Eye (tissue), 1 donor: ENCODE measurements around the gene FCHSD2.
A peak's percentile ranks its signal among the peaks of the same experiment; 100 is the strongest.
"Not testable (repeated sequence)": the region's sequence is repeated elsewhere in the genome, so short reads cannot be mapped to it uniquely, and the experiment has no call there.

Experiments
- DNase-seq: peaks from one replicate; pipeline ENCODE4 v3.0.0-alpha.2; 2015

Gene FCHSD2

GRCh38 chr11:73002214-73002613 is 139.9 kb downstream of the FCHSD2 start:
- no peak for DNase-seq

- DNase-seq: no peak
Observed at GRCh38 chr11:73001615-73002014, 140.5 kb downstream of the FCHSD2 start.

- DNase-seq: no peak
Observed at GRCh38 chr11:72998676-72999075, 143.4 kb downstream of the FCHSD2 start.

GRCh38 chr11:72996959-72997358 is 145.2 kb downstream of the FCHSD2 start:
- no peak for DNase-seq

- DNase-seq: no peak
Observed at GRCh38 chr11:72989727-72990126, 152.4 kb downstream of the FCHSD2 start.

- DNase-seq: no peak
Observed at GRCh38 chr11:72988821-72989220, 153.3 kb downstream of the FCHSD2 start.

GRCh38 chr11:72985645-72986044 is 156.5 kb downstream of the FCHSD2 start:
- DNase-seq: no peak

- DNase-seq: peak; percentile 30
Observed at GRCh38 chr11:72984453-72985077, 157.6 kb downstream of the FCHSD2 start.

GRCh38 chr11:72983560-72983959 is 158.6 kb downstream of the FCHSD2 start:
- DNase-seq: no peak

- no peak for DNase-seq
Observed at GRCh38 chr11:72981971-72982685, 160.0 kb downstream of the FCHSD2 start.

GRCh38 chr11:72981080-72981479 is 161.0 kb downstream of the FCHSD2 start:
- DNase-seq: no peak

- DNase-seq: not testable (repeated sequence)
Observed at GRCh38 chr11:72977782-72978181, 164.3 kb downstream of the FCHSD2 start.

GRCh38 chr11:72976522-72976892 is 165.6 kb downstream of the FCHSD2 start:
- DNase-seq: not testable (repeated sequence)

GRCh38 chr11:72975778-72976521 is 166.2 kb downstream of the FCHSD2 start:
- no peak for DNase-seq

- DNase-seq: no peak
Observed at GRCh38 chr11:72974487-72975205, 167.5 kb downstream of the FCHSD2 start.

- no peak for DNase-seq
Observed at GRCh38 chr11:72972496-72973128, 169.5 kb downstream of the FCHSD2 start.

GRCh38 chr11:72971192-72971967 is 170.7 kb downstream of the FCHSD2 start:
- DNase-seq: no peak

GRCh38 chr11:72970557-72971118 is 171.5 kb downstream of the FCHSD2 start:
- DNase-seq: no peak

- no peak for DNase-seq
Observed at GRCh38 chr11:72969894-72970335, 172.2 kb downstream of the FCHSD2 start.

GRCh38 chr11:72968390-72968789 is 173.7 kb downstream of the FCHSD2 start:
- no peak for DNase-seq

GRCh38 chr11:72965672-72966071 is 176.4 kb downstream of the FCHSD2 start:
- DNase-seq: no peak

- DNase-seq: no peak
Observed at GRCh38 chr11:72962717-72963116, 179.4 kb downstream of the FCHSD2 start.
